ENCODE results near the gene TEX19. TPM values are rescaled to one million over a fixed set of nuclear protein-coding genes. Genes with fewer than 3 reads are reported as not detected.

TEX19 gene
- total RNA-seq, 4 donors from 2014 or later: not detected

- no peak for TF ChIP-seq POLR2A (IDR thresholded peaks at IDR 0.05)
- no peak for TF ChIP-seq CTCF (IDR thresholded peaks at IDR 0.05)
- intact Hi-C loops (cut with DNase I; ENCODE audit: low total_unique reads): no loop called here
- 91 to 94% methylated on average over 12 to 15 of the region's 15 CpGs for WGBS, 2 donors
- no peak overlapping the region for H3K4me3 ChIP-seq (ENCODE audit: low read depth, poor library complexity, severe bottlenecking)
- DNase-seq (ENCODE audit: low spot score in 2 of 2): no peak
Observed at GRCh38 chr17:82328994-82329507, 30.0 kb upstream of the TEX19 start.

GRCh38 chr17:82329683-82330321 is 29.2 kb upstream of the TEX19 start:
- intact Hi-C loops (cut with DNase I; ENCODE audit: low total_unique reads): no loop called here
- no peak for DNase-seq (ENCODE audit: low spot score in 2 of 2)
- no peak overlapping the region for H3K4me3 ChIP-seq (ENCODE audit: low read depth, poor library complexity, severe bottlenecking)
- WGBS, 2 donors: 87 to 88% methylated on average over 9 to 19 of the region's 19 CpGs
- TF ChIP-seq CTCF (IDR thresholded peaks at IDR 0.05): no peak
- TF ChIP-seq POLR2A (IDR thresholded peaks at IDR 0.05): no peak

- TF ChIP-seq POLR2A (IDR thresholded peaks at IDR 0.05) (no peak), CTCF (IDR thresholded peaks at IDR 0.05) (no peak)
- H3K4me3 ChIP-seq (ENCODE audit: low read depth, poor library complexity, severe bottlenecking): no peak overlapping the region
- DNase-seq (ENCODE audit: low spot score in 2 of 2): no peak
- intact Hi-C loops (cut with DNase I; ENCODE audit: low total_unique reads): no loop called here
- WGBS, 2 donors: 53 to 57% methylated on average over 20 to 22 of the region's 28 CpGs
Observed at GRCh38 chr17:82330322-82331239, 28.5 kb upstream of the TEX19 start.

GRCh38 chr17:82331345-82331939 is 27.6 kb upstream of the TEX19 start:
- H3K4me3 ChIP-seq (ENCODE audit: low read depth, poor library complexity, severe bottlenecking): no peak overlapping the region
- TF ChIP-seq POLR2A (IDR thresholded peaks at IDR 0.05): no peak
- TF ChIP-seq CTCF (IDR thresholded peaks at IDR 0.05): no peak
- 73 to 78% methylated on average over 25 of the region's 25 CpGs for WGBS, 2 donors
- intact Hi-C loops (cut with DNase I; ENCODE audit: low total_unique reads): no loop called here
- DNase-seq (ENCODE audit: low spot score in 2 of 2): no peak

GRCh38 chr17:82332669-82333278 is 26.3 kb upstream of the TEX19 start:
- intact Hi-C loops (cut with DNase I; ENCODE audit: low total_unique reads): no loop called here
- WGBS, 2 donors: 4 to 6% methylated on average over 28 to 32 of the region's 32 CpGs
- DNase-seq (ENCODE audit: low spot score in 2 of 2): no peak
- H3K4me3 ChIP-seq (ENCODE audit: low read depth, poor library complexity, severe bottlenecking): peak overlapping the region; percentile 41
- TF ChIP-seq POLR2A (IDR thresholded peaks at IDR 0.05) (no peak), CTCF (IDR thresholded peaks at IDR 0.05) (no peak)
